HS-5 (cell line): ENCODE results near the gene CT45A10.
"Not testable (repeated sequence)": the region's sequence is repeated elsewhere in the genome, so short reads cannot be mapped to it uniquely, and the experiment has no call there.

ENCODE experiments used
- DNase-seq: peaks from one replicate; pipeline ENCODE4 v3.0.0-alpha.2; 2012; ENCODE audit warnings: low read depth

CT45A10 gene

GRCh38 chrX:135893294-135893817 is at the start of gene CT45A10, which contains the start of gene SAGE1:
TSS of gene CT45A10 (minus strand) at chrX:135893444. CDS start at chrX:135885344, 8,100 bp downstream.
TSS of gene SAGE1 (plus strand) at chrX:135893716. CDS start at chrX:135896243, 2,527 bp downstream.
- no peak for DNase-seq

- DNase-seq = no peak
These were observed 38.6 kb upstream of the CT45A10 start for GRCh38 chrX:135931644-135932487.

GRCh38 chrX:135927897-135928296 is 34.7 kb upstream of the CT45A10 start:
- no peak for DNase-seq

GRCh38 chrX:135923353-135923752 is 30.1 kb upstream of the CT45A10 start:
- no peak for DNase-seq

GRCh38 chrX:135920516-135920915 is 27.3 kb upstream of the CT45A10 start:
- not testable (repeated sequence) for DNase-seq

- no peak for DNase-seq
These were observed 21.2 kb upstream of the CT45A10 start for GRCh38 chrX:135914404-135914803.

- DNase-seq = no peak
These were observed 17.0 kb upstream of the CT45A10 start for GRCh38 chrX:135910251-135910650.

GRCh38 chrX:135892781-135893180 is 463 bp downstream of the CT45A10 start:
- no peak for DNase-seq

- DNase-seq = no peak
These were observed 3.1 kb downstream of the CT45A10 start for GRCh38 chrX:135890087-135890585.

- not testable (repeated sequence) for DNase-seq
These were observed 4.3 kb downstream of the CT45A10 start for GRCh38 chrX:135888976-135889375.

- not testable (repeated sequence) for DNase-seq
These were observed 5.0 kb downstream of the CT45A10 start for GRCh38 chrX:135888230-135888629.

GRCh38 chrX:135882741-135883140 is 10.5 kb downstream of the CT45A10 start:
- not testable (repeated sequence) for DNase-seq

GRCh38 chrX:135871712-135872111 is 21.5 kb downstream of the CT45A10 start, which contains the start of gene CT45A9:
TSS of gene CT45A9 (minus strand) at chrX:135871812. CDS start at chrX:135868061, 3,751 bp downstream.
- DNase-seq = not testable (repeated sequence)

GRCh38 chrX:135854438-135854837 is 38.8 kb downstream of the CT45A10 start, which contains the start of gene CT45A8:
TSS of gene CT45A8 (minus strand) at chrX:135854538. CDS start at chrX:135850783, 3,755 bp downstream.
- DNase-seq = not testable (repeated sequence)

- DNase-seq = not testable (repeated sequence)
These were observed 56.1 kb downstream of the CT45A10 start, which contains the start of gene CT45A7 for GRCh38 chrX:135837180-135837579. TSS of gene CT45A7 (minus strand) at chrX:135837280. CDS start at chrX:135833533, 3,747 bp downstream.
